ENCODE results near the gene DGKH. TPM values are rescaled to one million over a fixed set of nuclear protein-coding genes. Genes with fewer than 3 reads are reported as not detected.

The DGKH gene
- total RNA-seq, 1 donor from 2014 or later: 18.7 TPM

DNA sequence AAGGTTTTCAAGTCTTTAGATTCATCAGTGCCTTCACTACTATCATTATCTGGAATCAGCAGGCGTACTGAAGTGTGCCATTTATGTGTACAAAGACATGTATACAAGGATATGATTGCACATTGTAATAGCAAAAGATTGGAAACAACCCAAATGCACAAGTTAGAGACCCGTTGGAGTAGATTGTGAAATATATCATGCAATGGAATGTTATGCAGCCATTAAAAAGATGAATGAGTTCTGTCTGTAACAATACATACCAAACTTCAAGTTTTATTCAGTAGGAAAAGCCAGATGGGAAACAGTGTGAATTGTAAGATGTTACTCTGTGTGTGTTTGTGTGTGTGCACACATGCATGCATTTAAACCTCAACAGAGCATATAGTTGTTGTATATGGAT lies 97.9 kb downstream of the DGKH start:
- no peaks in the 10 kb centered on the region for H3K36me3 ChIP-seq
- intact Hi-C loops (cut with DNase I): no loop called here
- no peak for ATAC-seq
- no peak for TF ChIP-seq CTCF (IDR thresholded peaks at IDR 0.05)
- H3K4me1 ChIP-seq: no peaks in the 10 kb centered on the region
- no peak overlapping the region for H3K4me3 ChIP-seq
- H3K9me3 ChIP-seq: no peaks in the 10 kb centered on the region
- H3K27me3 ChIP-seq (ENCODE audit: low read depth): no peaks in the 10 kb centered on the region
- no peak overlapping the region for H3K27ac ChIP-seq
- DNase-seq: no peak

DNA sequence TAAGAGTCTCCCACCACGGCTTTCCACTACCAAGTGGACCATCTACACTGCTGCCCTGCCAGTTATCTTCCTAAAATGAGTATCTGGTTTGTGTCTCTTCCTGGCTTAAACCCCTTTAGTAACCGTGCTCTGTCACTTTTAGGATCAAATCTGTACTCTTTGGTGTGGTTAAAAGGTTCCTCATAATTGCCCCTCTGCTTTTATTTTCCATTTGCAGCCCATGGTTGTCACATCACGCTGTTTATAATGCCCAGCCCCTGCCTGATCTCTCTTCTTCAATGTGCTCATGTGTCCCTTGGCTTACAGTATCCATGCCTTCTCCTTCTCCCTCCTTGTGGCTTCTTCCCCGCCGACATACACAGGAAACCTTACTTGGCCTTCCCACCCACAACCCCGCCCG lies 100.1 kb downstream of the DGKH start:
- Histone ChIP-seq H3K4me1 (no peaks in the 10 kb centered on the region), H3K9me3 (no peaks in the 10 kb centered on the region), H3K27ac (no peak overlapping the region), H3K4me3 (no peak overlapping the region), H3K36me3 (no peaks in the 10 kb centered on the region), H3K27me3 (ENCODE audit: low read depth) (no peaks in the 10 kb centered on the region)
- no peak for TF ChIP-seq CTCF (IDR thresholded peaks at IDR 0.05)
- DNase-seq: no peak
- ATAC-seq: no peak
- intact Hi-C loops (cut with DNase I): no loop called here

GRCh38 chr13:42149136-42149535 lies 100.7 kb downstream of the DGKH start:
- Histone ChIP-seq H3K4me1 (no peaks in the 10 kb centered on the region), H3K27me3 (ENCODE audit: low read depth) (no peaks in the 10 kb centered on the region), H3K9me3 (no peaks in the 10 kb centered on the region), H3K27ac (no peak overlapping the region), H3K36me3 (no peaks in the 10 kb centered on the region), H3K4me3 (no peak overlapping the region)
- intact Hi-C loops (cut with DNase I): no loop called here
- DNase-seq: no peak
- no peak for ATAC-seq
- no peak for TF ChIP-seq CTCF (IDR thresholded peaks at IDR 0.05)

- no peak for TF ChIP-seq CTCF (IDR thresholded peaks at IDR 0.05)
- H3K4me3 ChIP-seq: no peak overlapping the region
- DNase-seq (no peak), ATAC-seq (no peak)
- no peaks in the 10 kb centered on the region for H3K9me3 ChIP-seq
- no peak overlapping the region for H3K27ac ChIP-seq
- intact Hi-C loops (cut with DNase I): no loop called here
- H3K27me3 ChIP-seq (ENCODE audit: low read depth): no peaks in the 10 kb centered on the region
- peaks cover 16% of the 10 kb centered on the region for H3K36me3 ChIP-seq
- no peaks in the 10 kb centered on the region for H3K4me1 ChIP-seq
Measured at GRCh38 chr13:42151781-42152180, 103.3 kb downstream of the DGKH start.

DNA sequence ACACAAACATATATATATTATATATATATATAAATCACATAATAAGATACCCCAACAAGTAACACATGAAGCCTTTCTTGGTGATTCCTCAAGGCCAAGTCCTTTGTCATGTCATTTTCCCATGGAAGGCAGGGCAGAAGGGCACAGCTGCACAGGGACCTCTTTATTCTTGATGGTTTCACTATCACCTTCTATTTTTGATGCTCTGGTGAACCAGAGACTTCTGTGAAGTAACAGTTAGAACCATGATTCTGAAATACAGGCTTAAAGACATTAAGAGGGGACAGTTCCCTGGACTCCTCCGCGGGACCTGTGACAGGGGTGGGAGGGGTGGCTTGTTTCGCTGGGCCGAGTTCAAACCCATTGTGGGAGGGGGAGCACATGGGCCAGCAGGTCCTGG lies 104.0 kb downstream of the DGKH start:
- no peak overlapping the region for H3K27ac ChIP-seq
- ATAC-seq: no peak
- TF ChIP-seq CTCF (IDR thresholded peaks at IDR 0.05): no peak
- H3K4me3 ChIP-seq: no peak overlapping the region
- intact Hi-C loops (cut with DNase I): no loop called here
- peaks cover 19% of the 10 kb centered on the region for H3K36me3 ChIP-seq
- DNase-seq: no peak
- no peaks in the 10 kb centered on the region for H3K4me1 ChIP-seq
- H3K27me3 ChIP-seq (ENCODE audit: low read depth): no peaks in the 10 kb centered on the region
- no peaks in the 10 kb centered on the region for H3K9me3 ChIP-seq
